ENCODE results near the gene TIMM8B. TPM values are rescaled to one million over a fixed set of nuclear protein-coding genes. Genes with fewer than 3 reads are reported as not detected.

TIMM8B gene
- total and polyA plus RNA-seq, 9 of the 15 experiments (the other 6 are each of a cell fraction or from before 2014, with no cell fraction given) = 95.8 to 338 (median 145) TPM

- no peak overlapping the region for H2AFZ ChIP-seq (ENCODE audit: low read depth, low read length)
- ChIA-PET POLR2A (interaction anchor here (2.0 kb wide), 1 partner anchor 11 kb away, joined by 7 read pairs; no protein-coding TSS in a partner anchor), CTCF (ENCODE audit: low intra/inter-chr PET ratio) (no interaction called here)
- H3K9me1 ChIP-seq (ENCODE audit: control insufficient read depth, insufficient read depth, low read length) = no peaks in the 10 kb centered on the region
- TF ChIP-seq ETV1 (tag; conservative IDR thresholded peaks at IDR 0.05; ENCODE audit: low read depth) (0 out of 2 replicates have a peak, but pooled peaks have one; percentile 37), ZBTB17 (CRISPR knock-in tag; IDR thresholded peaks at IDR 0.05) (no peak)
- no peak for FAIRE-seq
- H3K9me3 ChIP-seq (replicated peaks; ENCODE audit: control insufficient read depth, insufficient read depth, low read depth, low read length) = no peaks in the 10 kb centered on the region
- 8% methylated on average over 2 of the region's 2 CpGs for WGBS (ENCODE audit: insufficient coverage, low coverage, missing lambda C conversion rate)
- no peaks in the 10 kb centered on the region for H3K79me2 ChIP-seq (ENCODE audit: control insufficient read depth, insufficient read depth, low read length)
- no peak overlapping the region for H3K9ac ChIP-seq (ENCODE audit: insufficient read depth in 1 of 2, low read depth in 2 of 2, low read length in 2 of 2)
- no peak overlapping the region for H3K27ac ChIP-seq (ENCODE audit: extremely low read depth, low read depth, low read length)
- no peaks in the 10 kb centered on the region for H3K36me3 ChIP-seq (ENCODE audit: control insufficient read depth, insufficient read depth, low read length)
- H3K27me3 ChIP-seq (ENCODE audit: control insufficient read depth in 2 of 2, insufficient read depth in 2 of 2, low read length in 2 of 2) = no peaks in the 10 kb centered on the region
- intact Hi-C loops (cut with micrococcal nuclease) = no loop called here
- no peak overlapping the region for H3K4me2 ChIP-seq (ENCODE audit: insufficient read depth, low read length)
- in situ Hi-C loops (cut with MboI) = no loop called here
- no peaks in the 10 kb centered on the region for H3K4me1 ChIP-seq (replicated peaks in 1 of 2; ENCODE audit: control insufficient read depth in 2 of 2, insufficient read depth in 2 of 2, low read length in 2 of 2)
- DNase-seq (ENCODE audit: extremely low read depth in 1 of 4, low spot score in 3 of 4) = no peak
- no TSS peak for BruUV-seq (replicated peaks)
- peak; percentile 32; the same call in 1 of the 3 replicates for ATAC-seq
- H3K4me3 ChIP-seq = no peak overlapping the region
- no peaks in the 10 kb centered on the region for H4K20me1 ChIP-seq (replicated peaks; ENCODE audit: control insufficient read depth, insufficient read depth, low read length)
Measured at GRCh38 chr11:112132737-112133136, 46.2 kb upstream of the TIMM8B start.

GRCh38 chr11:112129656-112130055, 43.1 kb upstream of the TIMM8B start:
- POLR2A ChIA-PET = interaction anchor here (0.7 kb wide), 1 partner anchor 20 kb away, joined by 3 read pairs; no protein-coding TSS in a partner anchor
- no peak for DNase-seq (ENCODE audit: extremely low read depth in 1 of 4, low spot score in 3 of 4)
- Histone ChIP-seq H3K4me3 (no peak overlapping the region), H3K27me3 (ENCODE audit: control insufficient read depth in 2 of 2, insufficient read depth in 2 of 2, low read length in 2 of 2) (no peaks in the 10 kb centered on the region), H3K9me3 (replicated peaks; ENCODE audit: control insufficient read depth, insufficient read depth, low read depth, low read length) (no peaks in the 10 kb centered on the region), H3K9me1 (ENCODE audit: control insufficient read depth, insufficient read depth, low read length) (no peaks in the 10 kb centered on the region), H3K79me2 (ENCODE audit: control insufficient read depth, insufficient read depth, low read length) (no peaks in the 10 kb centered on the region), H3K27ac (ENCODE audit: extremely low read depth, low read depth, low read length) (no peak overlapping the region), H3K4me2 (ENCODE audit: insufficient read depth, low read length) (no peak overlapping the region), H2AFZ (ENCODE audit: low read depth, low read length) (no peak overlapping the region), H3K9ac (ENCODE audit: insufficient read depth in 1 of 2, low read depth in 2 of 2, low read length in 2 of 2) (no peak overlapping the region), H3K4me1 (replicated peaks in 1 of 2; ENCODE audit: control insufficient read depth in 2 of 2, insufficient read depth in 2 of 2, low read length in 2 of 2) (no peaks in the 10 kb centered on the region), H4K20me1 (replicated peaks; ENCODE audit: control insufficient read depth, insufficient read depth, low read length) (no peaks in the 10 kb centered on the region), H3K36me3 (ENCODE audit: control insufficient read depth, insufficient read depth, low read length) (no peaks in the 10 kb centered on the region)
- 43% methylated on average over 5 of the region's 5 CpGs for WGBS (ENCODE audit: insufficient coverage, low coverage, missing lambda C conversion rate)
- no peak for ATAC-seq
- in situ Hi-C loops (cut with MboI) (no loop called here), intact Hi-C loops (cut with micrococcal nuclease) (no loop called here)
- peak; percentile 9; the same call in 1 of the 2 replicates for TF ChIP-seq USF2 (CRISPR knock-in tag; IDR thresholded peaks at IDR 0.05)
- TF ChIP-seq ZKSCAN8 (CRISPR knock-in tag; IDR thresholded peaks at IDR 0.05) = no peak
- CTCF ChIA-PET (ENCODE audit: low intra/inter-chr PET ratio) = no interaction called here
- BruUV-seq (replicated peaks) = no TSS peak
- FAIRE-seq = no peak
